Uterus (tissue), 4 donors: ENCODE data around the gene ARMH4. TPM values are rescaled to one million over a fixed set of nuclear protein-coding genes. Genes with fewer than 3 reads are reported as not detected.
"Not testable (repeated sequence)": the region's sequence is repeated elsewhere in the genome, so short reads cannot be mapped to it uniquely, and the experiment has no call there.

Experiments
- DNase-seq, 2 donors: peaks; one replicate each; pipeline ENCODE4 v3.0.0-alpha.2; 2019 to 2020
- H3K27ac ChIP-seq, 2 donors: fragments of 200-600 bp; sonication (generic); 1 replicate in 1 of 2; 2 replicates in 1 of 2; pipeline ENCODE4 v1.5.1; 2016 to 2018
- H3K27me3 ChIP-seq, 2 donors: fragments of 200-600 bp; sonication (generic); one replicate each; pipeline ENCODE4 v1.5.1; 2018 to 2019; ENCODE audit warnings: control low read depth in 1 of 2
- H3K36me3 ChIP-seq, 2 donors: fragments of 200-600 bp; sonication (generic); one replicate each; pipeline ENCODE4 v1.5.1; 2019; ENCODE audit warnings: control low read depth in 1 of 2
- H3K4me1 ChIP-seq, 2 donors: fragments of 200-600 bp; sonication (generic); one replicate each; pipeline ENCODE4 v1.5.1; 2018 to 2019; ENCODE audit warnings: control low read depth in 1 of 2
- H3K4me3 ChIP-seq, 2 donors: fragments of 200-600 bp; sonication (generic); 1 replicate in 1 of 2; 2 replicates in 1 of 2; pipeline ENCODE4 v1.5.1; 2018 to 2019; ENCODE audit warnings: mild to moderate bottlenecking in 1 of 2
- H3K9me3 ChIP-seq, 2 donors: fragments of 200-600 bp; sonication (generic); one replicate each; pipeline ENCODE4 v1.5.1; 2019; ENCODE audit warnings: control low read depth in 1 of 2
- POLR2A ChIP-seq, 2 donors: fragments of 450-650 bp; IDR thresholded peaks; one replicate each; pipeline ENCODE4 v1.6.1; 2016; ENCODE audit warnings: antibody characterized with exemption in 2 of 2, mild to moderate bottlenecking in 1 of 2, moderate library complexity in 1 of 2
- intact Hi-C: fragments of 100-400 bp; cut with DNase I; formaldehyde crosslinking; loops from one replicate; pipeline ENCODE4 v1.15.1; 2023; ENCODE audit warnings: low total_unique reads
- total RNA-seq, 4 donors: library from RNA; depleted of rRNA in 3 of 4; stranded (reverse); fragments of >200 nt in 3 of 4; gene quantifications; one replicate each; pipeline versions ENCODE4 v1.1.0 to v1.2.4, GENCODE V29; 2014 to 2023
- TF ChIP-seq, protein P1 (sequence below), 4 experiments: fragments of 200-600 bp in 2 of 4; fragments of 450-650 bp in 2 of 4; sonication (generic) in 2 of 4; IDR thresholded peaks; one replicate each; pipeline ENCODE4 v1.5.1; 2016 to 2019; ENCODE audit warnings: antibody characterized with exemption in 4 of 4, mild to moderate bottlenecking in 2 of 4, moderate library complexity in 1 of 4
- donor health status: DM: yes; HTN: yes; CAD: no.

The ARMH4 gene
- total RNA-seq, 4 donors from 2014 or later: 8.2 to 49.9 (median 11.2) TPM

GRCh38 chr14:58131386-58131785 is 20.6 kb downstream of the ARMH4 start:
- Histone ChIP-seq H3K9me3 (no peaks in the 10 kb centered on the region), H3K27ac (no peak overlapping the region), H3K4me3 (no peak overlapping the region), H3K36me3 (no peaks in the 10 kb centered on the region), H3K27me3 (no peaks in the 10 kb centered on the region), H3K4me1 (no peaks in the 10 kb centered on the region)
- intact Hi-C loops: no loop called here
- DNase-seq: no peak
- TF ChIP-seq, protein P1, sequence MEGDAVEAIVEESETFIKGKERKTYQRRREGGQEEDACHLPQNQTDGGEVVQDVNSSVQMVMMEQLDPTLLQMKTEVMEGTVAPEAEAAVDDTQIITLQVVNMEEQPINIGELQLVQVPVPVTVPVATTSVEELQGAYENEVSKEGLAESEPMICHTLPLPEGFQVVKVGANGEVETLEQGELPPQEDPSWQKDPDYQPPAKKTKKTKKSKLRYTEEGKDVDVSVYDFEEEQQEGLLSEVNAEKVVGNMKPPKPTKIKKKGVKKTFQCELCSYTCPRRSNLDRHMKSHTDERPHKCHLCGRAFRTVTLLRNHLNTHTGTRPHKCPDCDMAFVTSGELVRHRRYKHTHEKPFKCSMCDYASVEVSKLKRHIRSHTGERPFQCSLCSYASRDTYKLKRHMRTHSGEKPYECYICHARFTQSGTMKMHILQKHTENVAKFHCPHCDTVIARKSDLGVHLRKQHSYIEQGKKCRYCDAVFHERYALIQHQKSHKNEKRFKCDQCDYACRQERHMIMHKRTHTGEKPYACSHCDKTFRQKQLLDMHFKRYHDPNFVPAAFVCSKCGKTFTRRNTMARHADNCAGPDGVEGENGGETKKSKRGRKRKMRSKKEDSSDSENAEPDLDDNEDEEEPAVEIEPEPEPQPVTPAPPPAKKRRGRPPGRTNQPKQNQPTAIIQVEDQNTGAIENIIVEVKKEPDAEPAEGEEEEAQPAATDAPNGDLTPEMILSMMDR (IDR thresholded peaks at IDR 0.05): no peak
- TF ChIP-seq POLR2A (IDR thresholded peaks at IDR 0.05): no peak

GRCh38 chr14:58130116-58130782 is 21.8 kb downstream of the ARMH4 start:
- Histone ChIP-seq H3K27me3 (no peaks in the 10 kb centered on the region), H3K9me3 (no peaks in the 10 kb centered on the region), H3K4me3 (no peak overlapping the region), H3K4me1 (no peaks in the 10 kb centered on the region), H3K36me3 (no peaks in the 10 kb centered on the region), H3K27ac (no peak overlapping the region)
- no peak for DNase-seq
- intact Hi-C loops: no loop called here
- no peak for TF ChIP-seq POLR2A (IDR thresholded peaks at IDR 0.05)
- TF ChIP-seq, protein P1 (IDR thresholded peaks at IDR 0.05): no peak

DNA sequence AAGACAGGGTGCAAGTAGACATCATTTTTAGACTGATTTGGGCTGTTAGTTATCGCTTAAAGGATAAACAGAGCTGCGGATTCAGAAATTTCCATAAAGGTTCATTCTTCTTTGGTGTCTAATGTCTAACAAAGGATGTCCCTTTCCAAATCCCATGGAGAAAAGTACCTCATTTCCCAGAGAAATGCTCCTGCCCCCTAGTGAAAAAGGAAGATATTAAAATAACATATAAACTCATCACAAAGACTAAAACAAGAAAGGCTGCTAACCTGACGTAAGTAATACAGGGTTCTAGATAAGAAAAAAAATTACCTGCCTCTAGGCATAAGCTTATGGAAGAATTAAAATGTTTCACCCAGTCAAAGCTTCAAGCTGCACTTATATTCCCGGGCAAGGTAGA is 22.8 kb downstream of the ARMH4 start:
- no peaks in the 10 kb centered on the region for H3K9me3 ChIP-seq
- TF ChIP-seq, protein P1 (IDR thresholded peaks at IDR 0.05): no peak
- TF ChIP-seq POLR2A (IDR thresholded peaks at IDR 0.05): no peak
- intact Hi-C loops: no loop called here
- no peak for DNase-seq
- no peaks in the 10 kb centered on the region for H3K4me1 ChIP-seq
- no peaks in the 10 kb centered on the region for H3K36me3 ChIP-seq
- H3K27me3 ChIP-seq: no peaks in the 10 kb centered on the region
- H3K4me3 ChIP-seq: no peak overlapping the region
- no peak overlapping the region for H3K27ac ChIP-seq

DNA sequence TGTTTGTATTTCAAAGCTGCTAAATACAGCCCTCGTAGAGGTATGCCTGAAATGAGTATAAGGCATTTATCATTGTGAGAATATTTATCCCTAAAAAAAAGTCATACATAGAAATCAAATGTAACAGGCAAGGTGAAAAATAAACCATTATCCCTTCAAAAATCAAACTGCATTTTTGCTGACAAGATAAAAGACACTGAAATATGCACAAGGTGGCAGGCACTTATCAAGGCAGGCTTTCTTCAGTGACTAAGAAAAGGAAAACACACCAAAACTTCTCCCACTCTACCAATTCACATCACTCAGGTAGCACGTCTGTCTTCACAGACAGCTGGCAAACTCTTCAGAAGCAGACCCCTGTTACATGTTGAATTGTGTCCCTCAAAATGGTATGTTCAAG is 23.6 kb downstream of the ARMH4 start:
- no peaks in the 10 kb centered on the region for H3K36me3 ChIP-seq
- H3K9me3 ChIP-seq: no peaks in the 10 kb centered on the region
- intact Hi-C loops: no loop called here
- H3K4me1 ChIP-seq: no peaks in the 10 kb centered on the region
- TF ChIP-seq, protein P1 (IDR thresholded peaks at IDR 0.05): no peak
- no peak for TF ChIP-seq POLR2A (IDR thresholded peaks at IDR 0.05)
- no peak overlapping the region for H3K27ac ChIP-seq
- DNase-seq: no peak
- H3K4me3 ChIP-seq: no peak overlapping the region
- no peaks in the 10 kb centered on the region for H3K27me3 ChIP-seq

DNA sequence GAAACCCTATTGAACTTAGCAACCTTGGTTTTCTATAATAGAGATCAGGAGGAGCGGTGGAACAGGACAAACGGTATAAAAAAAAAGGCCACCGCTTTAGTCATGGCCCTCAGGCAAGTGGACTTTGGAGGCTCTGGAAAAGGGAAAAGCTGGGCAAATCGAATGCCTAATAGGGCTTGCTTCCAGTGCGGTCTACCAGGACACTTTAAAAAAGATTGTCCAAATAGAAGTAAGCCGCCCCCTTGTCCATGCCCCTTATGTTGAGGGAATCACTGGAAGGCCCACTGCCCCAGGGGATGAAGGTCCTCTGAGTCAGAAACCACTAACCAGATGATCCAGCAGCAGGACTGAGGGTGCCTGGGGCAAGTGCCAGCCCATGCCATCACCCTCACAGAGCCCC is 29.5 kb downstream of the ARMH4 start:
- H3K27me3 ChIP-seq, H3K4me3 ChIP-seq, H3K9me3 ChIP-seq, H3K4me1 ChIP-seq, intact Hi-C loops, H3K27ac ChIP-seq, H3K36me3 ChIP-seq, DNase-seq: not testable (repeated sequence)
